ENCODE results near the gene POLDIP2. TPM values are rescaled to one million over a fixed set of nuclear protein-coding genes. Genes with fewer than 3 reads are reported as not detected.

POLDIP2 gene, protein sequence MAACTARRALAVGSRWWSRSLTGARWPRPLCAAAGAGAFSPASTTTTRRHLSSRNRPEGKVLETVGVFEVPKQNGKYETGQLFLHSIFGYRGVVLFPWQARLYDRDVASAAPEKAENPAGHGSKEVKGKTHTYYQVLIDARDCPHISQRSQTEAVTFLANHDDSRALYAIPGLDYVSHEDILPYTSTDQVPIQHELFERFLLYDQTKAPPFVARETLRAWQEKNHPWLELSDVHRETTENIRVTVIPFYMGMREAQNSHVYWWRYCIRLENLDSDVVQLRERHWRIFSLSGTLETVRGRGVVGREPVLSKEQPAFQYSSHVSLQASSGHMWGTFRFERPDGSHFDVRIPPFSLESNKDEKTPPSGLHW
- total RNA-seq: 10 to 100 TPM; 61.6 to 67.7 TPM

DNA sequence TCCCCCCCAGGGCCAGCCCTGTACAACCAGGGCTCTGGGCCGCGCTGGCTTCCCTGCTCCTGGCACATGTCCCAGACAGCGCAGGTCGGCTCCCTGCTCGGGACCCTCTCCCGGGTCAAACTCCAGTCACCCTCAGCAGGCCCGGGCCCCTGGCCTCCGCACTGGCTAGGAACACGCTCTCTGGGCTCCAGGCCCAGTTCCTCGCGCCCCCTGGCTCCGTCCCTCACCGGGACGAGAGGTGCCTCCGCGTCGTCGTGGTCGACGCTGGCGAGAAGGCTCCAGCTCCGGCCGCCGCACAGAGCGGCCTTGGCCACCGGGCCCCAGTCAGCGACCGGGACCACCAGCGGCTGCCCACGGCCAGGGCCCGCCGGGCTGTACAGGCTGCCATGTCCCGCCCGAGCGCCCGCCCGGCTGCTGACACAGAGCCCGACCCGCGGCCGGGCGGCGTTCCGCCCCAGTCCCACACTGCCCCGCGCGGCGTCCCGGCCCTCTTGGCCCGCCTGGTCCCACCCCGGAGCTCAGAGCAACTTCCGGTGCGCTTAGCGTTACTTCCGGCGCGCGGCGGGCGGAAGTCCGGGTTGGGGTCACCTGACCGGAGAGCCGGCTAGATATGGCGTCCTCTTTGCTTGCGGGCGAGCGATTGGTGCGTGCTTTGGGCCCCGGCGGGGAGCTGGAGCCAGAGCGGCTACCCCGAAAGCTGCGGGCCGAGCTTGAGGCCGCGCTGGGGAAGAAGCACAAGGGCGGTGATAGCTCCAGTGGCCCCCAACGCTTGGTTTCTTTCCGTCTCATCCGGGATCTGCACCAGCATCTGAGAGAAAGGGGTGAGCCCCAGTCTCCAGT, at the start of gene POLDIP2:
POLDIP2 (minus strand) TSS at position 467 of the 840 bp plus-strand sequence; CDS start at position 388, 79 bp downstream.
- peak within 1 kb of the TSS; percentile 96 for H3K27ac Mint-ChIP-seq
- no peaks in the 10 kb centered on the region for H3K27me3 Mint-ChIP-seq
- POLR2A ChIA-PET: interaction anchor here (0.6 to 1.2 kb wide), 4 partner anchors 19 to 193 kb away, joined by 3 to 9 read pairs (median 4); partner anchors contain the start of genes IFT20 and TNFAIP1
- peaks cover 24% of the 10 kb centered on the region for H3K36me3 Mint-ChIP-seq (ENCODE audit: low read depth)
- peak within 1 kb of the TSS; percentile 95 for H3K4me3 Mint-ChIP-seq
- peaks cover 35% of the 10 kb centered on the region for H3K4me1 Mint-ChIP-seq
- CTCF ChIA-PET: interaction anchor here (0.6 to 2.4 kb wide), 15 partner anchors 9 to 464 kb away, joined by 3 to 8 read pairs (median 4); partner anchors contain the start of genes IFT20, LYRM9, TNFAIP1 and VTN
- no peaks in the 10 kb centered on the region for H3K9me3 Mint-ChIP-seq
- DNase-seq: peak; percentile 96

DNA sequence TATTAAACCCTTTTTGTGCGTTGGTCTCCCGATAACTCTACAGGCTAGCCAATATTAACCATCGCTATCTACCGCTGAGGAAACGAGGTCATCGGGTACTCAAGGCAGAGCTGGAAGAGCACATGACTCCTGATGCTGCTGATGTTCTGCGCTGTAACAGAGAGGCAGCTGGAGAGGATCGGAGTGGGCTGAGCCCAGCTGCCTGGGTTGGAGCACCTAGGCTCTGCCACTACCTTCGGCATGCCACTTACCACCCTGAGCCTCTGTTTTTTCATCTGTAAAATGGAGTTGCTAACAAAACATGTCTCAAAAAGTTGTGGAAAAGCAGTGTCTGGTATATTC, 49.1 kb upstream of the POLDIP2 start:
- no peak for DNase-seq
- Mint-ChIP-seq H3K9me3 (no peaks in the 10 kb centered on the region), H3K27me3 (peaks cover 17% of the 10 kb centered on the region), H3K27ac (peak overlapping the region; percentile 20), H3K4me3 (peak overlapping the region; percentile 66), H3K36me3 (ENCODE audit: low read depth) (no peaks in the 10 kb centered on the region), H3K4me1 (peaks cover 10% of the 10 kb centered on the region)
- POLR2A ChIA-PET: no interaction called here
- CTCF ChIA-PET: interaction anchor here (1.0 to 1.4 kb wide), 2 partner anchors 11 to 49 kb away, joined by 3 read pairs; partner anchors contain the start of gene POLDIP2

DNA sequence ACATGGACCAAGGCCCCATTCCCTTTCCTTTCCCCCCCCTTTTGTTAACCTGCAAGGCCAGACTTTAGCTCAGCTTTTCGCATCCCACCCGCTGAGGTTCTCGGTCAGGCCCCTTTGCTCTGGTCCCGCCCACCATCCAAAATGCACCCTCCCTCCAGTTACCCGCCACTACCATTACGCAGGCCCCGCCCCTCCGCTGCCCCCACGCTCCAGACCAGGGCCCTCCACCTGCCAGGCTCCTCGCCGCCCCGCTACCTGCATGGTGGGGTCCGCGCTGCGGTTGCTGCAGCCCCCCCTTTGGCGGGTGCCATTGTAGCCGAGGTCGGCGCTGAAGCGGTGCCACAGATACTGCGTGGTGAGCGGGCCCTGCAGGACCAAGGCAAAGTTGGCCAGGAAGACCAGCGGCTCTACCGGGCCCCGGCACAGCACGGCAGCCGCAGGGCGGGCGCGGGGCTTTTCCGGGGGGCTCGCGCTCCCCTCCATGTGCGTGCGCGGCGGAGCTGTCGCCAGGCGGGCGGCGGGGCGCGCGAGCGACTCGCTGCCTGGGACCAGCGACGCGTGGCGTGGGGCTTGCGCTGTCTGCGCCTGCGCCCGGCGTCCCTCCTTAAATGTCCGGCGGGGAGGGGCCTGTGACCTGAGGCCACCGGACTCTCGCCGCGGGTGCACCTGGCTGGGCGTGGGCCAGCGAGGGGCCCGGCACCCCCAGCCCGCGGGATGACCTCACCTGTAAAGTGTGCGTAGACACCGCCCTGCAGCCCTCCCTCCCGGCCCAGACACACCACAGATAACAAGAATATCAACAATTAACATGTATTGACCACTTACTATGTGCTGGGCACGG, 48.5 kb upstream of the POLDIP2 start, which contains the start of gene SLC46A1:
SLC46A1 (minus strand) TSS at position 581 of the 841 bp plus-strand sequence; CDS start at position 483, 98 bp downstream.
- H3K36me3 Mint-ChIP-seq (ENCODE audit: low read depth): no peaks in the 10 kb centered on the region
- no peaks in the 10 kb centered on the region for H3K9me3 Mint-ChIP-seq
- DNase-seq: peak; percentile 34
- ChIA-PET POLR2A (interaction anchor here (0.6 kb wide), 1 partner anchor 141 kb away, joined by 3 read pairs; no protein-coding TSS in a partner anchor), CTCF (interaction anchor here (1.4 to 3.2 kb wide), 2 partner anchors 10 to 11 kb away, joined by 5 to 13 read pairs; no protein-coding TSS in a partner anchor)
- H3K27ac Mint-ChIP-seq: peak within 1 kb of the TSS; percentile 20
- H3K4me1 Mint-ChIP-seq: peaks cover 10% of the 10 kb centered on the region
- H3K4me3 Mint-ChIP-seq: peak within 1 kb of the TSS; percentile 66
- H3K27me3 Mint-ChIP-seq: peaks cover 17% of the 10 kb centered on the region

DNA sequence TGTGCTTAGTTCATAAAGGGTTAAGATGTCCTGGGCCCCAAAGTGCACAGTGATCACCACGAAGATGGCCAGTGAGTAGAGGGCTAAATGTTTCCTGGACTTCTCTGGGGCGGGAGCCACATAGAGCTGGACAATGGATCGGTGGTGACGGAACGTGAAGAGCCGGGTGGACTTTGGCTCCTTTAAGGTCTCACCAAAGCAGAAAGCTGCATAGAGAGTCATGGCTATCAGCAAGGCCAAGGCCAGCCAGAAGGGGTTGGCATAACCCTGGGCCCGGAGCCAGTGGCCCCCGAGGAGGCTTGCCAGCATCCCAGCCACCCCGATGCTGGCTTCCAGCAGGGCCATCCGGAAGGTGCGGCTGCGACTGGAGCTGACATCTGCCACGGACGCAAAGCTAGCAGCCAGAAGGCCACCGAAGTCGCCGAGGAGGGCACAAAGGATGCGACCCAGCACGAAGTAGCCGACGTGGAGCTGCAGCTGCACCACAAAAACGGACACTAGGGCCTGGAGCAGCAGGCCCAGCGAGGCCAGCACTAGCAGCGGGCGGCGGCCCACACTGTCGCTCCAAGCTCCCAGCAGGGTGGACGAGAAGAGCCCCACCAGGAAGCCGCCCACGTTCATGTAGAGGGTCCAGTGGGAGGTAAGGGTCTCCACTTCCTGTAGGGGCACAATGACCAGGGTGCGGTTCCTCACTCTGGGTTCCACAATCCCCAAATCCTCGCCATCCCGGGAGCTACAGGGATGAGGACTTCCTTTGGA, 47.7 kb upstream of the POLDIP2 start:
- no peak for DNase-seq
- no peak overlapping the region for H3K27ac Mint-ChIP-seq
- no peaks in the 10 kb centered on the region for H3K36me3 Mint-ChIP-seq (ENCODE audit: low read depth)
- ChIA-PET POLR2A (interaction anchor here (0.6 kb wide), 1 partner anchor 142 kb away, joined by 3 read pairs; no protein-coding TSS in a partner anchor), CTCF (interaction anchor here (1.4 to 3.2 kb wide), 3 partner anchors 9 to 12 kb away, joined by 4 to 13 read pairs (median 5); no protein-coding TSS in a partner anchor)
- no peaks in the 10 kb centered on the region for H3K9me3 Mint-ChIP-seq
- peak overlapping the region; percentile 66 for H3K4me3 Mint-ChIP-seq
- H3K4me1 Mint-ChIP-seq: peaks cover 10% of the 10 kb centered on the region
- peaks cover 10% of the 10 kb centered on the region for H3K27me3 Mint-ChIP-seq

DNA sequence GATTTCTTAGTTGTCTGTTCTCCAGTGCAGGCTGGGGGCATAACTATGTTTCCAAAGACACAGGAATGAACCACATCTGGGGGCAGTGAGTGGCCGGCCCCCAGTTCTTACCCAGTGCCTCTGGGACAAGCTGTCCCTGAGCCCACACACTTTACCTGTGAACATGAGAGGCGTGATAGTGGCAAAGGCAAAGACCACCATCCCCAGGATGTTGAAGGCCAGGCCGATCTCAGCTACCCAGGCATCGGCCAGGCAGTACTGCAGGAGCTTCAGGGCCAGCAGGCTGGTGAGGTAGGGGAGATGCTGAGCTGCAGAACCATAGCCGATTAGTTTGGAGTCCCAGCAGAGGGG, 47.1 kb upstream of the POLDIP2 start:
- H3K4me1 Mint-ChIP-seq: peaks cover 10% of the 10 kb centered on the region
- H3K27ac Mint-ChIP-seq: no peak overlapping the region
- H3K9me3 Mint-ChIP-seq: no peaks in the 10 kb centered on the region
- no peaks in the 10 kb centered on the region for H3K36me3 Mint-ChIP-seq (ENCODE audit: low read depth)
- POLR2A ChIA-PET: no interaction called here
- H3K27me3 Mint-ChIP-seq: peaks cover 9% of the 10 kb centered on the region
- CTCF ChIA-PET: interaction anchor here (1.4 to 3.2 kb wide), 3 partner anchors 8 to 13 kb away, joined by 4 to 13 read pairs (median 5); no protein-coding TSS in a partner anchor
- DNase-seq: no peak
- no peak overlapping the region for H3K4me3 Mint-ChIP-seq

DNA sequence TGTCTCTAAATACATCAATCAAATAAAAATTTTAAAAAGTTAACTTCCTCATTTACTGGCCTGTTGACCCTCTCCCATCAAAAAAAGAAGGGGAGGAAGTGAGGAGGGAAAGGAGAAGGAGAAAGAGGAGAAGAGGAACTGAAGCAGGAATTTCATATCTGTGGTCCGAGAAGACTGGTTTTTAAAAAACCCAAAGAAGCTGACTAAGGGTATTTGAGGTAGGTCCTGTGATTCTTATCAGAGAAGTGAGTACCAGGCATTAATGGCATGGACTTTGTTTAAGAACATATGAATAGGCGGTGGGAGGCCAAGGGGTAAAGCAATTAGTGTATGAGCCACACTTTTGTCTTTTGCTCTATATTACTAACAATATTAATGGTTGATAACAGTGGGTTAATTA, 46.7 kb upstream of the POLDIP2 start:
- H3K27me3 Mint-ChIP-seq: peaks cover 7% of the 10 kb centered on the region
- no peak overlapping the region for H3K27ac Mint-ChIP-seq
- H3K36me3 Mint-ChIP-seq (ENCODE audit: low read depth): no peaks in the 10 kb centered on the region
- H3K4me1 Mint-ChIP-seq: peaks cover 10% of the 10 kb centered on the region
- no peaks in the 10 kb centered on the region for H3K9me3 Mint-ChIP-seq
- ChIA-PET POLR2A (no interaction called here), CTCF (interaction anchor here (0.6 to 3.2 kb wide), 5 partner anchors 8 to 26 kb away, joined by 3 to 13 read pairs (median 4); no protein-coding TSS in a partner anchor)
- no peak for DNase-seq
- no peak overlapping the region for H3K4me3 Mint-ChIP-seq

DNA sequence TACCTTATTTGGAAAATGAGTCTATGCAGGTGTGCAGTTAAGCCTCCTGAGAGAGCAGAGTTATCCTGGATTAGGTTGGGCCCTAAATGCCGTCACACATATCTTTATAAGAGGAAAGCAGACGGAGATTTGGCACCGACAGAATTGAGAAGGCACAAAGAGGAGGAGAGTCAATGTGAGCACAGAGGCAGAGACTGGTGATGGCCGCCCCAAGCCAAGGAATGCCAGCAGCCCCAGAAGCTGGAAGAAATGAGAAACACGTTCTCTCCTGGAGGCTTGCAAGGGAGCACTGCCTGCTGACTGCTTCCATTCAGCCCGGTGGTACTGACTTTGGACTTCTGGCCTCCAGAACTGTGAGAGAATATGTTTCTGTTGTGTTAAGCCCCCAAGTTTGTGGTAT, 45.5 kb upstream of the POLDIP2 start:
- Mint-ChIP-seq H3K4me3 (no peak overlapping the region), H3K27me3 (peaks cover 7% of the 10 kb centered on the region)
- POLR2A ChIA-PET: interaction anchor here (0.6 kb wide), 1 partner anchor 59 kb away, joined by 3 read pairs; no protein-coding TSS in a partner anchor

DNA sequence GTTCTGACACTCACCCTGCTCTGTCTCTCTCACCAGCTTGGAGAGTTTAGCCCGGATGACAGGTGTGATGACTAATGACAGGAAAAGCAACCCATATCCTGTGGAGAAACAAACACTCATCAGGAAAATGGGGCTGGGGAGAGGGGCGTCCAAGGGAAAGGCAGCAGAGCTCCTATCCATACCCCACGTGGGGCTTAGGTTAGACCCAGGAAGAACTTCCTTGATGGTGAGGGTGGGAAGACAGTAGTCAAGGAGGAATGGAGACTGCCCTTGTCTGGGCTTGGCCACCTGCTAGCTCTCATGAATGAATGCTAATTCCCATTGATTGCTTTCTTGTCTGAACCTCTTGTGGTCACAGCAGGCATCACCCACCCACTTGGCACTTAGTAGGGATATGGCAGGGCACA, 44.9 kb upstream of the POLDIP2 start:
- ChIA-PET POLR2A (interaction anchor here (0.6 kb wide), 1 partner anchor 60 kb away, joined by 3 read pairs; no protein-coding TSS in a partner anchor), CTCF (interaction anchor here (2.1 kb wide), 1 partner anchor 15 kb away, joined by 6 read pairs; no protein-coding TSS in a partner anchor)
- Mint-ChIP-seq H3K4me1 (peaks cover 10% of the 10 kb centered on the region), H3K4me3 (no peak overlapping the region), H3K9me3 (no peaks in the 10 kb centered on the region), H3K27ac (no peak overlapping the region), H3K36me3 (ENCODE audit: low read depth) (no peaks in the 10 kb centered on the region), H3K27me3 (peaks cover 7% of the 10 kb centered on the region)
- no peak for DNase-seq

More for the DNA sequence above, 45.5 kb upstream of the POLDIP2 start:
- Mint-ChIP-seq H3K27ac (no peak overlapping the region), H3K36me3 (ENCODE audit: low read depth) (no peaks in the 10 kb centered on the region), H3K4me1 (peaks cover 10% of the 10 kb centered on the region), H3K9me3 (no peaks in the 10 kb centered on the region)
- no peak for DNase-seq
- CTCF ChIA-PET: interaction anchor here (3.2 kb wide), 1 partner anchor 14 kb away, joined by 13 read pairs; no protein-coding TSS in a partner anchor

DNA sequence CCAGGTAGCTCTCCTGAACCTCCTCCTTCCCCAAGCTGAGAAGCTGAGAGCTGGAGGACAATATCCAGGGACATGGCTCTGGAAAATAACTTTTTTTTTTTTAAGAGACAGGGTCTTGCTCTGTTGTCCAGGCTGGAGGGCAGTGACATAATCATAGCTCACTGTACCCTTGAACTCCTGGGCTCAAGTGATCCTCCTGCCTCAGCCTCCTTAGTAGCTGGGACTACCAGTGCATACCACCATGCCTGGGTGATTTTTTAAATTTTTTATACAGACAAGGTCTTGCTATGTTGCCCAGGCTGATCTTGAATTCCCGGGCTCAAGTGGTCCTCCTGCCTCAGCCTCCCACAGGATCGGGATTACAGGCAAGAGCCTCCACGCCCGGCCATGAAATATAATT, 42.5 kb upstream of the POLDIP2 start:
- no peak overlapping the region for H3K4me3 Mint-ChIP-seq
- CTCF ChIA-PET: interaction anchor here (1.2 kb wide), 1 partner anchor 65 kb away, joined by 3 read pairs; the partner anchor contains the start of genes IFT20 and TNFAIP1
- H3K9me3 Mint-ChIP-seq: no peaks in the 10 kb centered on the region
- H3K27ac Mint-ChIP-seq: no peak overlapping the region
- H3K36me3 Mint-ChIP-seq (ENCODE audit: low read depth): no peaks in the 10 kb centered on the region
- POLR2A ChIA-PET: interaction anchor here (0.8 kb wide), 1 partner anchor 15 kb away, joined by 3 read pairs; no protein-coding TSS in a partner anchor
- DNase-seq: no peak
- H3K4me1 Mint-ChIP-seq: peaks cover 4% of the 10 kb centered on the region
- no peaks in the 10 kb centered on the region for H3K27me3 Mint-ChIP-seq

DNA sequence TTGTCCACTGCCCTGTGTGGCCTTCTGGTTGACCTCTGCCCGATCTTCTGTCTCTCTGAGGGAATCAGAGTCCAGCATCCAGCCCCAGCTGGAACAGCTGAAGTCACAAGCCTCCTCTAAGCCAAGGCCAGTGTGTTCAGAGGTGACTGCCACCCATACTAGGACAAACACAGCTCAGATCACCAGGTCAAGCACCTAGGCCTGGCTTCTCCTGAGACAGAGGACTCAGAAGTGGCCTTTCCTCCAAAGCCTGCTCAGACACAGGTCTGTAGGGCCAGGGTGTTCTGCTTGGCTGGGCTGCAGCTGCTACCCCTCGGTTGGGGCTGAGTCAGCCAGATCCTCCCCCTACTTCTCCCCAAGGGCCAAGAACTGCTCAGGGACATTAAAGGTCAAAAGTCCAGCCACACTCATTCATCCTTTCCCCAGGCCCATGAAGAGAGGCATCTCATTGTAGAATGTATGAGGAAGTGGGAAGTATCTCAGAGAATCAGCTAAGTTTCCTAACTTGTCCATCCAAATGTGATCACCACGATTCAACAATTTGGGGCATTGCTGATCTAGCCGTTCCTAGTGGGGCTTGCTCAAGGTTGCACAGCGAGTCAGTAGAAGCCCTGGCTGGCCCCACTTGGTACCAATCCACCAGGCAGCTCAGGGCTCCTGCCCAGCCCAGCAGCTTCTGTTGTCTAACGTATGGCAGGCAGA, 41.1 kb upstream of the POLDIP2 start:
- H3K4me1 Mint-ChIP-seq: peaks cover 4% of the 10 kb centered on the region
- POLR2A ChIA-PET: no interaction called here
- H3K27me3 Mint-ChIP-seq: no peaks in the 10 kb centered on the region
- no peak overlapping the region for H3K27ac Mint-ChIP-seq
- CTCF ChIA-PET: no interaction called here
- H3K4me3 Mint-ChIP-seq: no peak overlapping the region
- H3K36me3 Mint-ChIP-seq (ENCODE audit: low read depth): peaks cover 7% of the 10 kb centered on the region
- no peak for DNase-seq
- no peaks in the 10 kb centered on the region for H3K9me3 Mint-ChIP-seq
